ENCODE results near the gene GNAQ. TPM values are rescaled to one million over a fixed set of nuclear protein-coding genes. Genes with fewer than 3 reads are reported as not detected.

The GNAQ gene
- total RNA-seq, 2 donors from 2014 or later: 13.4 to 17.8 TPM

- DNase-seq (ENCODE audit: low spot score): no peak
- Histone ChIP-seq H3K27ac (no peak overlapping the region), H3K36me3 (no peaks in the 10 kb centered on the region), H3K27me3 (no peaks in the 10 kb centered on the region), H3K9me3 (no peaks in the 10 kb centered on the region), H3K4me3 (no peak overlapping the region), H3K4me1 (no peaks in the 10 kb centered on the region)
- TF ChIP-seq CTCF (IDR thresholded peaks at IDR 0.05): no peak
Measured at GRCh38 chr9:77802064-77802463, 229.5 kb downstream of the GNAQ start.

- no peaks in the 10 kb centered on the region for H3K4me1 ChIP-seq
- no peaks in the 10 kb centered on the region for H3K27me3 ChIP-seq
- no peaks in the 10 kb centered on the region for H3K9me3 ChIP-seq
- no peak for DNase-seq (ENCODE audit: low spot score)
- H3K4me3 ChIP-seq: no peak overlapping the region
- H3K36me3 ChIP-seq: no peaks in the 10 kb centered on the region
- TF ChIP-seq CTCF (IDR thresholded peaks at IDR 0.05): no peak
- H3K27ac ChIP-seq: no peak overlapping the region
Measured at GRCh38 chr9:77800924-77801551, 230.6 kb downstream of the GNAQ start.

GRCh38 chr9:77798140-77798539 lies 233.5 kb downstream of the GNAQ start:
- Histone ChIP-seq H3K9me3 (no peaks in the 10 kb centered on the region), H3K27ac (no peak overlapping the region), H3K27me3 (no peaks in the 10 kb centered on the region), H3K36me3 (no peaks in the 10 kb centered on the region), H3K4me1 (no peaks in the 10 kb centered on the region), H3K4me3 (no peak overlapping the region)
- DNase-seq (ENCODE audit: low spot score): no peak
- no peak for TF ChIP-seq CTCF (IDR thresholded peaks at IDR 0.05)

GRCh38 chr9:77794985-77795384 lies 236.6 kb downstream of the GNAQ start:
- H3K4me1 ChIP-seq: no peaks in the 10 kb centered on the region
- no peak for TF ChIP-seq CTCF (IDR thresholded peaks at IDR 0.05)
- H3K36me3 ChIP-seq: no peaks in the 10 kb centered on the region
- H3K9me3 ChIP-seq: no peaks in the 10 kb centered on the region
- no peak for DNase-seq (ENCODE audit: low spot score)
- no peak overlapping the region for H3K4me3 ChIP-seq
- no peaks in the 10 kb centered on the region for H3K27me3 ChIP-seq
- no peak overlapping the region for H3K27ac ChIP-seq

- no peaks in the 10 kb centered on the region for H3K9me3 ChIP-seq
- H3K27me3 ChIP-seq: no peaks in the 10 kb centered on the region
- no peak for DNase-seq (ENCODE audit: low spot score)
- H3K27ac ChIP-seq: no peak overlapping the region
- H3K36me3 ChIP-seq: no peaks in the 10 kb centered on the region
- no peak for TF ChIP-seq CTCF (IDR thresholded peaks at IDR 0.05)
- no peak overlapping the region for H3K4me3 ChIP-seq
- H3K4me1 ChIP-seq: no peaks in the 10 kb centered on the region
Measured at GRCh38 chr9:77793849-77794248, 237.8 kb downstream of the GNAQ start.

GRCh38 chr9:77789891-77790290 lies 241.7 kb downstream of the GNAQ start:
- H3K4me3 ChIP-seq: no peak overlapping the region
- no peak for TF ChIP-seq CTCF (IDR thresholded peaks at IDR 0.05)
- no peaks in the 10 kb centered on the region for H3K9me3 ChIP-seq
- H3K36me3 ChIP-seq: no peaks in the 10 kb centered on the region
- H3K27ac ChIP-seq: no peak overlapping the region
- H3K4me1 ChIP-seq: no peaks in the 10 kb centered on the region
- no peak for DNase-seq (ENCODE audit: low spot score)
- H3K27me3 ChIP-seq: no peaks in the 10 kb centered on the region
